ENCODE results near the gene ZNF32.

The ZNF32 gene

GRCh38 chr10:43648398-43649184, at the start of gene ZNF32:
TSS of gene ZNF32 (minus strand) at chr10:43648881. CDS start at chr10:43646133, 2,748 bp downstream.
- DNase-seq: peak; percentile 87

- DNase-seq: peak; percentile 39
Measured at GRCh38 chr10:43698156-43698555, 49.5 kb upstream of the ZNF32 start.

GRCh38 chr10:43696909-43697483, 48.3 kb upstream of the ZNF32 start:
- no peak for DNase-seq

GRCh38 chr10:43695730-43696129, 47.0 kb upstream of the ZNF32 start:
- no peak for DNase-seq

- DNase-seq: no peak
Measured at GRCh38 chr10:43695321-43695720, 46.6 kb upstream of the ZNF32 start.

GRCh38 chr10:43694526-43694925, 45.8 kb upstream of the ZNF32 start:
- no peak for DNase-seq

- DNase-seq: no peak
Measured at GRCh38 chr10:43693602-43694001, 44.9 kb upstream of the ZNF32 start.

GRCh38 chr10:43692051-43692825, 43.6 kb upstream of the ZNF32 start:
- no peak for DNase-seq

GRCh38 chr10:43691485-43691884, 42.8 kb upstream of the ZNF32 start:
- DNase-seq: no peak

- peak; percentile 86 for DNase-seq
Measured at GRCh38 chr10:43689955-43690771, 41.5 kb upstream of the ZNF32 start.

GRCh38 chr10:43689618-43689954, 40.9 kb upstream of the ZNF32 start:
- DNase-seq: peak; percentile 74

GRCh38 chr10:43689007-43689491, 40.4 kb upstream of the ZNF32 start:
- DNase-seq: no peak

- no peak for DNase-seq
Measured at GRCh38 chr10:43688348-43688892, 39.7 kb upstream of the ZNF32 start.

GRCh38 chr10:43687373-43687772, 38.7 kb upstream of the ZNF32 start:
- no peak for DNase-seq

- DNase-seq: peak; percentile 28
Measured at GRCh38 chr10:43686414-43686813, 37.7 kb upstream of the ZNF32 start.

GRCh38 chr10:43685744-43686143, 37.1 kb upstream of the ZNF32 start:
- DNase-seq: no peak

- no peak for DNase-seq
Measured at GRCh38 chr10:43684292-43684559, 35.5 kb upstream of the ZNF32 start.

GRCh38 chr10:43683451-43684291, 35.0 kb upstream of the ZNF32 start:
- DNase-seq: peak; percentile 54

- no peak for DNase-seq
Measured at GRCh38 chr10:43682956-43683355, 34.3 kb upstream of the ZNF32 start.

- DNase-seq: no peak
Measured at GRCh38 chr10:43681721-43682120, 33.0 kb upstream of the ZNF32 start.

GRCh38 chr10:43681220-43681619, 32.5 kb upstream of the ZNF32 start:
- DNase-seq: no peak

- DNase-seq: peak; percentile 29
Measured at GRCh38 chr10:43680035-43680434, 31.4 kb upstream of the ZNF32 start.

All from hematopoietic multipotent progenitor cell treated with erythropoietin and hydrocortisone succinate and interleukin-3 and kit ligand, for 6 days (in vitro differentiated cells).